GM12878 (cell line): ENCODE results near the gene RASAL2. TPM values are rescaled to one million over a fixed set of nuclear protein-coding genes. Genes with fewer than 3 reads are reported as not detected.

Source experiments
- ATAC-seq: fragments of 200-7000 bp; cut with Tn5 transposase; 3 replicates; pipeline ENCODE4 v1.9.1; 2020; ENCODE audit warnings: mild to moderate bottlenecking, moderate library complexity
- BruUV-seq: library from RNA; stranded (reverse); fragments of 400-500 nt; replicated peaks from 2 replicates; lab custom pipeline; 2021; lab: Mats Ljungman, UMichigan
- CTCF ChIA-PET: fragments of 300-600 bp; sonication (Branson Sonifier 250); formaldehyde crosslinking; extraction: SDS; loops from one replicate; lab custom pipeline; 2021; ENCODE audit warnings: inconsistent platforms; lab: Yijun Ruan, JAX
- POLR2A ChIA-PET: fragments of 350-600 bp; formaldehyde crosslinking; extraction: SDS; loops from one replicate; lab custom pipeline; 2021; ENCODE audit warnings: inconsistent platforms; lab: Charles Lee
- RAD21 ChIA-PET: fragments of 300-600 bp; sonication (Branson Sonifier 250); formaldehyde crosslinking; loops from one replicate; lab custom pipeline; 2023; ENCODE audit warnings: antibody characterized with exemption; ENCODE audit not compliant: unreplicated experiment; lab: Charles Lee
- SMC1A ChIA-PET: fragments of 300-600 bp; sonication (Branson Sonifier 250); formaldehyde crosslinking; loops from one replicate; lab custom pipeline; 2023; ENCODE audit not compliant: unreplicated experiment, uncharacterized antibody; lab: Charles Lee
- DNase-seq: peaks from one replicate; pipeline ENCODE4 v3.0.0-alpha.2; 2011; ENCODE audit warnings: low read depth, low spot score
- FAIRE-seq: peaks from 3 replicates; lab custom pipeline; 2011; peaks lifted over from hg19 to GRCh38; lab: Jason Lieb, UNC
- H2AFZ ChIP-seq: 2 replicates; pipeline ENCODE4 v1.6.0; 2011; ENCODE audit warnings: low read depth, low read length, control low read depth; ENCODE audit not compliant: control insufficient read depth
- H3K27ac ChIP-seq: 2 replicates; pipeline ENCODE4 v1.5.1; 2011; ENCODE audit warnings: control low read depth; ENCODE audit not compliant: control insufficient read depth, insufficient read depth
- H3K27me3 ChIP-seq, 2 experiments: replicated peaks in 1 of 2; 2 replicates each; pipeline versions ENCODE4 v1.6.0 to v1.6.1; 2011; ENCODE audit warnings: low read length in 1 of 2; ENCODE audit not compliant: control insufficient read depth in 2 of 2, insufficient read depth in 2 of 2
- H3K36me3 ChIP-seq, 2 experiments: 2 replicates each; pipeline ENCODE4 v1.5.1; 2011; ENCODE audit warnings: low read length in 1 of 2; ENCODE audit not compliant: control insufficient read depth in 2 of 2, insufficient read depth in 2 of 2
- H3K4me1 ChIP-seq: 2 replicates; pipeline ENCODE4 v1.6.1; 2011; ENCODE audit warnings: mild to moderate bottlenecking, low read length, moderate library complexity, mixed read lengths; ENCODE audit not compliant: control insufficient read depth, insufficient read depth
- H3K4me2 ChIP-seq: 2 replicates; pipeline ENCODE4 v1.6.0; 2011; ENCODE audit warnings: control low read depth; ENCODE audit not compliant: control insufficient read depth, insufficient read depth
- H3K4me3 ChIP-seq: fragments of 200-600 bp; sonication (generic); 2 replicates; pipeline ENCODE4 v1.5.1; 2016
- H3K79me2 ChIP-seq: 2 replicates; pipeline ENCODE4 v1.6.0; 2011; ENCODE audit warnings: low read length; ENCODE audit not compliant: control insufficient read depth, insufficient read depth
- H3K9ac ChIP-seq: 2 replicates; pipeline ENCODE4 v1.8.0; 2011; ENCODE audit warnings: low read length, control low read depth, mixed read lengths; ENCODE audit not compliant: control insufficient read depth, insufficient read depth
- H3K9me3 ChIP-seq: replicated peaks from 3 replicates; pipeline ENCODE4 v1.5.1; 2011; ENCODE audit warnings: mild to moderate bottlenecking, low read length; ENCODE audit not compliant: control insufficient read depth, insufficient read depth
- H4K20me1 ChIP-seq: 2 replicates; pipeline ENCODE4 v1.6.0; 2011; ENCODE audit not compliant: control insufficient read depth, insufficient read depth
- BRCA1 ChIP-seq: IDR thresholded peaks from 2 replicates; pipeline ENCODE4 v1.6.1; 2011; ENCODE audit warnings: low read depth, low read length, improper control_type of control experiment
- CREB1 ChIP-seq: IDR thresholded peaks from 2 replicates; pipeline ENCODE4 v1.6.1; 2012; ENCODE audit warnings: low read depth, mild to moderate bottlenecking, inconsistent platforms
- MEF2B ChIP-seq: fragments of 450-650 bp; IDR thresholded peaks from 2 replicates; pipeline ENCODE4 v1.6.1; 2018; ENCODE audit warnings: mild to moderate bottlenecking, moderate library complexity; ENCODE audit not compliant: partially characterized antibody, poor library complexity, severe bottlenecking
- RAD51 ChIP-seq: fragments of 450-650 bp; IDR thresholded peaks from 2 replicates; pipeline ENCODE4 v1.6.1; 2016; ENCODE audit warnings: moderate library complexity, mild to moderate bottlenecking, inconsistent platforms
- SUZ12 ChIP-seq: fragments of 200-600 bp; sonication (generic); IDR thresholded peaks from one replicate; pipeline ENCODE4 v1.6.1; 2018; ENCODE audit warnings: antibody characterized with exemption, mild to moderate bottlenecking; ENCODE audit not compliant: unreplicated experiment
- ZBTB4 ChIP-seq: fragments of 450-650 bp; formaldehyde crosslinking; IDR thresholded peaks from 2 replicates; pipeline ENCODE4 v1.4.0; 2022; ENCODE audit warnings: mild to moderate bottlenecking, moderate library complexity
- WGBS: methylation state at CpG from one replicate; pipeline ENCODE4 v1.1.6; 2016; ENCODE audit warnings: low lambda C conversion rate; ENCODE audit not compliant: insufficient replicate concordance, insufficient coverage; ENCODE audit errors: missing lambda C conversion rate; 5-methylcytosine and 5-hydroxymethylcytosine counted together
- in situ Hi-C: fragments of 300-500 bp; cut with MboI; formaldehyde crosslinking; loops from 9 replicates; pipeline ENCODE4 v1.14.3; 2018; ENCODE audit warnings: mixed read lengths
- intact Hi-C: fragments of 100-400 bp; cut with micrococcal nuclease; formaldehyde crosslinking; loops from one replicate; pipeline ENCODE4 v1.14.2; 2022; ENCODE audit not compliant: unreplicated experiment
- polyA plus RNA-seq, 11 experiments: library from polyadenylated mRNA; depleted of rRNA in 4 of 11; unstranded in 6 of 11; stranded (reverse) in 5 of 11; fragments of >200 nt; fragmentation: Nextera tagmentation in 4 of 11; fragmentation: Illumina TruSeq in 1 of 11; extraction: Ambion mirVana in 4 of 11; extraction: Trizol in 1 of 11; gene quantifications; 1 replicate in 1 of 11; 2 replicates in 10 of 11; pipeline versions ENCODE4 v1.2.1 to v1.2.3, GENCODE V29; 2011 to 2016; ENCODE audit warnings: inconsistent platforms in 2 of 11, missing spikeins in 2 of 11, low read depth in 1 of 11
- total RNA-seq, 4 experiments: library from RNA; depleted of rRNA in 3 of 4; stranded (reverse); fragments of >200 nt in 3 of 4; fragmentation: Illumina TruSeq in 1 of 4; extraction: Trizol in 1 of 4; gene quantifications; 2 replicates each; pipeline versions ENCODE4 v1.2.1 to v1.2.3, GENCODE V29; 2013 to 2021

The RASAL2 gene
- total and polyA plus RNA-seq, 10 of the 15 experiments (the other 5 are each of a cell fraction or from before 2014, with no cell fraction given), result 0.02 to 6.9 (median 0.17) TPM; not detected in 1

DNA sequence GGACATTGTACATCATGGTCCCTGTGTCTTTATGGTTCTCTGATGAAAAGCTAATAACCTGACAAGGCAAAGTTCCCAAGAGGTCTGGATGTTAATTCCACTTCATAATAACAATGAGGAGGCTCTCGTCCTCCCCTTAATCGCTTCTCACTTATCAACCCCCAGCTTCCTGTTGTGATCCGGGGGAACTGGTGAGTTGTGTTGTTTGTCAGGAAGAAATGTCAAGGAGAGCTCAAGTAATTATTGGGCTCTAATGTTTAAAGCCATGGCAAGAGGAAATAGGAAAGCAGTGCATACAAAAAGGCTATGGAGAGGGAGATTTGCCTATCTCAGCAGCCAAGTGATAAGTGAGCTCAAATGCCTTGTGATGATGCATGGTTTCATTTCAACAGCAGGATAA, 42.8 kb upstream of the RASAL2 start (continued):
- TF ChIP-seq SUZ12, result no peak
- no peak for TF ChIP-seq RAD51
- no peak for TF ChIP-seq BRCA1
- TF ChIP-seq MEF2B, result no peak

DNA sequence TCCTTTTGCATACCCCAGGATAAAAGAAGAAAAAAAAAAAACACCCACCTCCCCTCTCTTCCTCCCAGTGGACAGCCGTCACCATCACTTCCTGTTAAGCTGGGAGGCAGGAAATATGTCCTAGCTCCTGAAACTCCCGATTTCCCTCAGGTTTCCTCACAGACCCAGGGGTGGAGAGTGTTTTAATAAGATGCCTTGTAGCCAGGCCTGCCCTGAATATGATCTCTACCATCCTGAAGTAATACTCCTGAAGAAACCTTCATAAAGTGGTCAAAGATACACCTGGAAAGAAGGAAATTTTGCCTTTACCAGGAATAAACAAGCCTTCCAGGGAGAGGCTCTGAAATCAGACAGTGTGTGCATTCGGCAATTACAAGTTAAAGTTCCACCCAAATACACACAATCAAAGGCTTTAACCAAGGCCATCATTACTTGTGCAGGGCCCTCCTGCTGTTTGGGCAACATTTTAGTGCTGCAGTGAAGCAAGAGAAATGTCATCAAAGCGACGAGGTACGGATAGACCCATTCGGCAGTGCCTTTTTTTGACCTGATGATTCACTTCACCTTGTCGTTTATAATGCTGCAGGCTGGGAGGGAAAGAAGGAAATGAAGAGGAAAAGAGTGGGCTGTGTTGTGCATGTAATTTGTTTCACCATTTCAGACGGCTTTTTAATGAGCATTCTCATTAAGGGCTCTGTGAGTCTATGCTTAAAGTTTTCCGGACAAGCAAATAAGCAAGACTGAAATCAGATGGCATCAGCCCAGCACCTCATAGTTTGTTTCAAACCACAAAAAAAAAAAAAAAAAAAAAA, 41.0 kb upstream of the RASAL2 start:
- no peaks in the 10 kb centered on the region for H3K36me3 ChIP-seq
- H3K27me3 ChIP-seq, result no peaks in the 10 kb centered on the region
- H3K9me3 ChIP-seq, result no peaks in the 10 kb centered on the region
- H3K4me3 ChIP-seq, result no peak overlapping the region
- H3K9ac ChIP-seq, result no peak overlapping the region
- DNase-seq (no peak), ATAC-seq (no peak), FAIRE-seq (no peak)
- CTCF ChIA-PET, result interaction anchor here (0.7 to 2.0 kb wide), 2 partner anchors 21 to 93 kb away, joined by 3 to 4 read pairs; no protein-coding TSS in a partner anchor
- POLR2A ChIA-PET, result no interaction called here
- no peaks in the 10 kb centered on the region for H4K20me1 ChIP-seq
- intact Hi-C loops, result no loop called here
- no peak overlapping the region for H2AFZ ChIP-seq
- 27% methylated on average over 10 of the region's 10 CpGs for WGBS
- no TSS peak for BruUV-seq
- RAD21 ChIA-PET, result no interaction called here
- H3K79me2 ChIP-seq, result no peaks in the 10 kb centered on the region
- H3K27ac ChIP-seq, result no peak overlapping the region
- TF ChIP-seq CREB1 (no peak), ZBTB4 (CRISPR knock-in tag) (no peak)
- H3K4me1 ChIP-seq, result peaks cover 9% of the 10 kb centered on the region
- in situ Hi-C loops, result no loop called here
- H3K4me2 ChIP-seq, result no peak overlapping the region
- SMC1A ChIA-PET, result interaction anchor here (1.0 to 1.6 kb wide), 3 partner anchors 13 to 136 kb away, joined by 3 to 5 read pairs (median 3); no protein-coding TSS in a partner anchor
